Measurements from ENCODE around the gene CDH2. TPM values are rescaled to one million over a fixed set of nuclear protein-coding genes. Genes with fewer than 3 reads are reported as not detected.

The CDH2 gene
- total RNA-seq, 4 donors from 2014 or later = 9.8 to 52.9 (median 17.8) TPM

GRCh38 chr18:28040211-28040610 is 136.7 kb downstream of the CDH2 start:
- no peaks in the 10 kb centered on the region for H3K9me3 ChIP-seq
- 44 to 46% methylated on average over 1 to 2 of the region's 2 CpGs for WGBS, 2 donors (ENCODE audit: low coverage in 1 of 2)
- TF ChIP-seq POLR2AphosphoS5 (IDR thresholded peaks at IDR 0.05) (no peak), EP300 (IDR thresholded peaks at IDR 0.05) (no peak), POLR2A (IDR thresholded peaks at IDR 0.05) (no peak)
- TF ChIP-seq, protein P1, sequence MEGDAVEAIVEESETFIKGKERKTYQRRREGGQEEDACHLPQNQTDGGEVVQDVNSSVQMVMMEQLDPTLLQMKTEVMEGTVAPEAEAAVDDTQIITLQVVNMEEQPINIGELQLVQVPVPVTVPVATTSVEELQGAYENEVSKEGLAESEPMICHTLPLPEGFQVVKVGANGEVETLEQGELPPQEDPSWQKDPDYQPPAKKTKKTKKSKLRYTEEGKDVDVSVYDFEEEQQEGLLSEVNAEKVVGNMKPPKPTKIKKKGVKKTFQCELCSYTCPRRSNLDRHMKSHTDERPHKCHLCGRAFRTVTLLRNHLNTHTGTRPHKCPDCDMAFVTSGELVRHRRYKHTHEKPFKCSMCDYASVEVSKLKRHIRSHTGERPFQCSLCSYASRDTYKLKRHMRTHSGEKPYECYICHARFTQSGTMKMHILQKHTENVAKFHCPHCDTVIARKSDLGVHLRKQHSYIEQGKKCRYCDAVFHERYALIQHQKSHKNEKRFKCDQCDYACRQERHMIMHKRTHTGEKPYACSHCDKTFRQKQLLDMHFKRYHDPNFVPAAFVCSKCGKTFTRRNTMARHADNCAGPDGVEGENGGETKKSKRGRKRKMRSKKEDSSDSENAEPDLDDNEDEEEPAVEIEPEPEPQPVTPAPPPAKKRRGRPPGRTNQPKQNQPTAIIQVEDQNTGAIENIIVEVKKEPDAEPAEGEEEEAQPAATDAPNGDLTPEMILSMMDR (IDR thresholded peaks at IDR 0.05) = no peak
- H3K27ac ChIP-seq = no peak overlapping the region
- no peaks in the 10 kb centered on the region for H3K27me3 ChIP-seq
- H3K36me3 ChIP-seq = no peaks in the 10 kb centered on the region
- no peak for ATAC-seq
- H3K4me1 ChIP-seq = no peaks in the 10 kb centered on the region
- H3K4me3 ChIP-seq = no peak overlapping the region

DNA sequence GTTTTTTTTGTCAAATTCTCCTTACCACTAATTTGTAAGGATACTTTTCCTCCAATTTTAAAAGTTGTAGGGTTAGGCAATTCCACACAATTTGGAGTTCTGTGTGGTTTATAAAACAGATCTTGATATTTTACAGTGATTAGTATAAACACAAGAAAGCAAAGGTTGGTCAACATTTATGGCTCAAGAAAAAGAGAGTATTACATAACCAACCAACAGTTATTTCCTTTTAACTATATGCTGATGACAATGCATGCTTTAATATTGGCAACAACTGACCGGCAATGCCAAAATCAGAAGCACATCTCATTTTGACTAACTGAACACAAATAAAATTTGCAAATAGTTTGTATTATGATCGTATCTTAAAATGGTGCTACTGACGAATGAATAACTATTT is 137.2 kb downstream of the CDH2 start:
- Histone ChIP-seq H3K9me3 (no peaks in the 10 kb centered on the region), H3K27ac (no peak overlapping the region), H3K4me1 (no peaks in the 10 kb centered on the region), H3K4me3 (no peak overlapping the region), H3K36me3 (no peaks in the 10 kb centered on the region), H3K27me3 (no peaks in the 10 kb centered on the region)
- no peak for ATAC-seq
- TF ChIP-seq POLR2AphosphoS5 (IDR thresholded peaks at IDR 0.05) (no peak), EP300 (IDR thresholded peaks at IDR 0.05) (no peak), POLR2A (IDR thresholded peaks at IDR 0.05) (no peak)
- TF ChIP-seq, protein P1 (IDR thresholded peaks at IDR 0.05) = no peak
- 54 to 65% methylated on average over 2 to 3 of the region's 3 CpGs for WGBS, 2 donors (ENCODE audit: low coverage in 1 of 2)

- WGBS, 2 donors (ENCODE audit: low coverage in 1 of 2) = 83 to 100% methylated on average over 4 to 5 of the region's 5 CpGs
- no peaks in the 10 kb centered on the region for H3K9me3 ChIP-seq
- TF ChIP-seq, protein P1 (IDR thresholded peaks at IDR 0.05) = no peak
- TF ChIP-seq POLR2AphosphoS5 (IDR thresholded peaks at IDR 0.05) = no peak
- no peak for TF ChIP-seq EP300 (IDR thresholded peaks at IDR 0.05)
- TF ChIP-seq POLR2A (IDR thresholded peaks at IDR 0.05) = no peak
- H3K27ac ChIP-seq = no peak overlapping the region
- H3K4me3 ChIP-seq = no peak overlapping the region
- H3K36me3 ChIP-seq = no peaks in the 10 kb centered on the region
- H3K27me3 ChIP-seq = no peaks in the 10 kb centered on the region
- no peaks in the 10 kb centered on the region for H3K4me1 ChIP-seq
- ATAC-seq = no peak
These were observed 137.9 kb downstream of the CDH2 start for GRCh38 chr18:28039078-28039477.

DNA sequence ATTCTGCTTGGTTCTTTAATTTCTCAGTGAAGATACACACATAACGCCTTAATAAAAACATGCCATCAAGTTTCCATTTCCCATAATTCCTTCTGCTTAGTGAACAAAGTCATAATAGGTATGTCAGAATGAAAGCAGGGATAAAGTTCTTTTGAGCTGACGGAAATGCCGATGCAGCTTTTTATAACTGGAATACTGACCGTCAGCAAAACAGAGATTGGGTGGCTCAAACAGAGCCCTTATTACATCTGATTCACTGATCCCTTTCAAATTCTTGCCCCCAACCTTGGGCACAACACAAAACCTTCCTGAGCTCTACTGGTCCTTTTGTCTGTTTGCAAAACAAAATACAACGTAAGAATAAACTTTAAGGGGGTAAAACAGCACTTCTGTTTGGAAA is 140.4 kb downstream of the CDH2 start:
- Histone ChIP-seq H3K27me3 (no peaks in the 10 kb centered on the region), H3K27ac (no peak overlapping the region), H3K4me1 (no peaks in the 10 kb centered on the region), H3K36me3 (no peaks in the 10 kb centered on the region), H3K4me3 (no peak overlapping the region), H3K9me3 (no peaks in the 10 kb centered on the region)
- WGBS, 2 donors (ENCODE audit: low coverage in 1 of 2) = 66 to 69% methylated on average over 5 of the region's 5 CpGs
- TF ChIP-seq POLR2A (IDR thresholded peaks at IDR 0.05) (no peak), EP300 (IDR thresholded peaks at IDR 0.05) (no peak), POLR2AphosphoS5 (IDR thresholded peaks at IDR 0.05) (no peak)
- TF ChIP-seq, protein P1 (IDR thresholded peaks at IDR 0.05) = no peak
- no peak for ATAC-seq

- H3K27me3 ChIP-seq = no peaks in the 10 kb centered on the region
These were observed 142.4 kb downstream of the CDH2 start for GRCh38 chr18:28034567-28034966.

More at GRCh38 chr18:28034567-28034966, 142.4 kb downstream of the CDH2 start:
- no peak overlapping the region for H3K27ac ChIP-seq
- H3K36me3 ChIP-seq = no peaks in the 10 kb centered on the region
- H3K9me3 ChIP-seq = no peaks in the 10 kb centered on the region
- H3K4me3 ChIP-seq = no peak overlapping the region
- TF ChIP-seq POLR2AphosphoS5 (IDR thresholded peaks at IDR 0.05) (no peak), EP300 (IDR thresholded peaks at IDR 0.05) (no peak)
- TF ChIP-seq, protein P1 (IDR thresholded peaks at IDR 0.05) = no peak
- ATAC-seq = no peak
- no peaks in the 10 kb centered on the region for H3K4me1 ChIP-seq
- 89 to 93% methylated on average over 5 of the region's 5 CpGs for WGBS, 2 donors (ENCODE audit: low coverage in 1 of 2)

Data from gastroesophageal sphincter (tissue), 4 donors.